ENCODE data around the gene KLHL29. TPM values are rescaled to one million over a fixed set of nuclear protein-coding genes. Genes with fewer than 3 reads are reported as not detected.

Gene KLHL29
- total RNA-seq, 2 experiments from 2014 or later, result 0.88 to 0.99 TPM

- Mint-ChIP-seq H3K36me3 (no peaks in the 10 kb centered on the region), H3K4me1 (ENCODE audit: low read depth) (no peaks in the 10 kb centered on the region), H3K9me3 (no peaks in the 10 kb centered on the region), H3K4me3 (no peak overlapping the region), H3K27me3 (peaks cover 5% of the 10 kb centered on the region), H3K27ac (no peak overlapping the region)
- POLR2A ChIA-PET, result no interaction called here
- intact Hi-C loops (cut with micrococcal nuclease), result no loop called here
- no peak for DNase-seq
- CTCF ChIA-PET, result no interaction called here
Observed at GRCh38 chr2:23513245-23513871, 128.4 kb downstream of the KLHL29 start.

GRCh38 chr2:23513872-23514793 is 129.2 kb downstream of the KLHL29 start:
- CTCF ChIA-PET, result no interaction called here
- no peak for DNase-seq
- intact Hi-C loops (cut with micrococcal nuclease), result no loop called here

GRCh38 chr2:23516520-23517256 is 131.7 kb downstream of the KLHL29 start:
- CTCF ChIA-PET, result no interaction called here
- no peaks in the 10 kb centered on the region for H3K9me3 Mint-ChIP-seq
- peaks cover 5% of the 10 kb centered on the region for H3K27me3 Mint-ChIP-seq
- H3K27ac Mint-ChIP-seq, result no peak overlapping the region
- DNase-seq, result no peak
- intact Hi-C loops (cut with micrococcal nuclease), result no loop called here
- H3K36me3 Mint-ChIP-seq, result no peaks in the 10 kb centered on the region
- POLR2A ChIA-PET, result no interaction called here
- no peaks in the 10 kb centered on the region for H3K4me1 Mint-ChIP-seq (ENCODE audit: low read depth)
- H3K4me3 Mint-ChIP-seq, result no peak overlapping the region

More at GRCh38 chr2:23513872-23514793, 129.2 kb downstream of the KLHL29 start:
- Mint-ChIP-seq H3K36me3 (no peaks in the 10 kb centered on the region), H3K4me3 (no peak overlapping the region), H3K9me3 (no peaks in the 10 kb centered on the region), H3K27ac (no peak overlapping the region), H3K4me1 (ENCODE audit: low read depth) (no peaks in the 10 kb centered on the region), H3K27me3 (peaks cover 5% of the 10 kb centered on the region)
- POLR2A ChIA-PET, result no interaction called here

GRCh38 chr2:23518481-23519333 is 133.7 kb downstream of the KLHL29 start:
- POLR2A ChIA-PET, result interaction anchor here (1.2 kb wide), 1 partner anchor 11 kb away, joined by 3 read pairs; no protein-coding TSS in a partner anchor

GRCh38 chr2:23519334-23519651 is 134.3 kb downstream of the KLHL29 start:
- Mint-ChIP-seq H3K4me1 (ENCODE audit: low read depth) (no peaks in the 10 kb centered on the region), H3K27me3 (peaks cover 5% of the 10 kb centered on the region), H3K9me3 (no peaks in the 10 kb centered on the region), H3K4me3 (no peak overlapping the region), H3K27ac (no peak overlapping the region), H3K36me3 (no peaks in the 10 kb centered on the region)
- intact Hi-C loops (cut with micrococcal nuclease), result no loop called here
- CTCF ChIA-PET, result no interaction called here
- POLR2A ChIA-PET, result interaction anchor here (1.2 kb wide), 1 partner anchor 11 kb away, joined by 3 read pairs; no protein-coding TSS in a partner anchor
- no peak for DNase-seq

More at GRCh38 chr2:23518481-23519333, 133.7 kb downstream of the KLHL29 start:
- Mint-ChIP-seq H3K4me1 (ENCODE audit: low read depth) (no peaks in the 10 kb centered on the region), H3K4me3 (no peak overlapping the region), H3K36me3 (no peaks in the 10 kb centered on the region), H3K9me3 (no peaks in the 10 kb centered on the region), H3K27ac (no peak overlapping the region), H3K27me3 (peaks cover 5% of the 10 kb centered on the region)
- CTCF ChIA-PET, result no interaction called here
- intact Hi-C loops (cut with micrococcal nuclease), result no loop called here
- DNase-seq, result no peak

- no peak for DNase-seq
- CTCF ChIA-PET, result no interaction called here
- no peaks in the 10 kb centered on the region for H3K36me3 Mint-ChIP-seq
- no peak overlapping the region for H3K4me3 Mint-ChIP-seq
- H3K4me1 Mint-ChIP-seq (ENCODE audit: low read depth), result no peaks in the 10 kb centered on the region
- no peaks in the 10 kb centered on the region for H3K9me3 Mint-ChIP-seq
- POLR2A ChIA-PET, result interaction anchor here (1.2 kb wide), 1 partner anchor 10 kb away, joined by 3 read pairs; no protein-coding TSS in a partner anchor
- no peaks in the 10 kb centered on the region for H3K27me3 Mint-ChIP-seq
- intact Hi-C loops (cut with micrococcal nuclease), result no loop called here
- no peak overlapping the region for H3K27ac Mint-ChIP-seq
Observed at GRCh38 chr2:23520256-23520655, 135.3 kb downstream of the KLHL29 start.

GRCh38 chr2:23521060-23521459 is 136.1 kb downstream of the KLHL29 start:
- no peaks in the 10 kb centered on the region for H3K9me3 Mint-ChIP-seq
- H3K36me3 Mint-ChIP-seq, result no peaks in the 10 kb centered on the region
- intact Hi-C loops (cut with micrococcal nuclease), result no loop called here
- CTCF ChIA-PET, result no interaction called here
- no peak overlapping the region for H3K27ac Mint-ChIP-seq
- peaks cover 4% of the 10 kb centered on the region for H3K27me3 Mint-ChIP-seq
- H3K4me1 Mint-ChIP-seq (ENCODE audit: low read depth), result peaks cover 4% of the 10 kb centered on the region
- no peak overlapping the region for H3K4me3 Mint-ChIP-seq
- POLR2A ChIA-PET, result no interaction called here
- DNase-seq, result no peak

- Mint-ChIP-seq H3K36me3 (no peaks in the 10 kb centered on the region), H3K9me3 (no peaks in the 10 kb centered on the region), H3K27me3 (peaks cover 4% of the 10 kb centered on the region), H3K27ac (no peak overlapping the region), H3K4me3 (no peak overlapping the region), H3K4me1 (ENCODE audit: low read depth) (peaks cover 8% of the 10 kb centered on the region)
- ChIA-PET POLR2A (interaction anchor here (0.5 kb wide), 1 partner anchor 36 kb away, joined by 3 read pairs; no protein-coding TSS in a partner anchor), CTCF (no interaction called here)
- intact Hi-C loops (cut with micrococcal nuclease), result no loop called here
- no peak for DNase-seq
Observed at GRCh38 chr2:23522726-23523372, 137.9 kb downstream of the KLHL29 start.

- Mint-ChIP-seq H3K9me3 (no peaks in the 10 kb centered on the region), H3K27ac (no peak overlapping the region), H3K36me3 (no peaks in the 10 kb centered on the region), H3K27me3 (peaks cover 4% of the 10 kb centered on the region), H3K4me1 (ENCODE audit: low read depth) (peaks cover 8% of the 10 kb centered on the region), H3K4me3 (no peak overlapping the region)
- DNase-seq, result no peak
- CTCF ChIA-PET, result no interaction called here
- intact Hi-C loops (cut with micrococcal nuclease), result no loop called here
- POLR2A ChIA-PET, result interaction anchor here (0.5 kb wide), 1 partner anchor 35 kb away, joined by 3 read pairs; no protein-coding TSS in a partner anchor
Observed at GRCh38 chr2:23523373-23524260, 138.6 kb downstream of the KLHL29 start.

- Mint-ChIP-seq H3K27me3 (peaks cover 4% of the 10 kb centered on the region), H3K36me3 (no peaks in the 10 kb centered on the region), H3K4me3 (no peak overlapping the region), H3K9me3 (no peaks in the 10 kb centered on the region), H3K27ac (no peak overlapping the region), H3K4me1 (ENCODE audit: low read depth) (peaks cover 8% of the 10 kb centered on the region)
- POLR2A ChIA-PET, result no interaction called here
- intact Hi-C loops (cut with micrococcal nuclease), result no loop called here
- CTCF ChIA-PET, result no interaction called here
- no peak for DNase-seq
Observed at GRCh38 chr2:23524261-23524706, 139.3 kb downstream of the KLHL29 start.

Measured in activated CD4-positive, alpha-beta memory T cell treated with anti-CD3 and anti-CD28 coated beads for 36 hours (primary cell).